DMS53 treated with DMSO at 0.1 percent for 48 hours (cell line): ENCODE measurements around the gene KSR2.
A peak's percentile ranks its signal among the peaks of the same experiment; 100 is the strongest.

Source experiments
- DNase-seq: peaks from one replicate; lab custom pipeline; 2025; ENCODE audit not compliant: unreplicated experiment; lab: John Stamatoyannopoulos, UW

Gene KSR2

GRCh38 chr12:117702741-117703140, 266.0 kb downstream of the KSR2 start:
- DNase-seq = no peak

DNA sequence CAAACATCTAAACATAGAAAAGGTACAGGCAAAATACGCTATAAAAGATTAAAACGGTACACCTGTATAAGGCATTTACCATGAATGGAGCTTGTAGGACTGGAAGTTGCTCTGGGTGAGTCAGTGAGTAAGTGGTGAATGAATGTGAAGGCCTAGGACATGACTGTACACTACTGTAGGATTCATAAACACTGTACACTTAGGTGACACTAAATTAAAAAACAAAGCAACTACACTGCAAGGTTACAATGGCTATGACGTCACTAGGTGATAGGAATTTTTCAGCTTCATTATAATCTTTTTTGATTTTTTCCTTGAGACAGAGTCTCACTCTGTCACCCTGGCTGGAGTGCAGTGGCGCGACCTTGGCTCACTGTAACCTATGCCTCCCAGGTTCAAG, 269.2 kb downstream of the KSR2 start:
- no peak for DNase-seq

DNA sequence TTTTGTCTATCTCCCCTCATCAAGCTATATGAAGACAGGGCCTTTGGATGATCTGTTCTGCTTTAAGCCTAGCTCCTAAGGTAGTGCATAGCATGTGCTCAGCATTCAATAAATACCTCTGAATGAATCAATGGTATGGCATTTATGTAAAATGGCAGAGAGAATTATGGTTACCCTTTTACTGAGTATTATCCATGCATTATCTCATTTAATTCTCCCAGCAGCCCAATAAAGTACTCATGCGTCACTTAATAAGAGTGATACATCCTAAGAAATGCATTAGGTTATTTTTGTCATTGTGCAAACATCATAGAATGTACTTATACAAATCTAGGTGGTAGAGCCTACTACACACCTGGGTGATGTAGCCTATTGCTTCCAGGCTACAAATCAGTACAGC, 269.7 kb downstream of the KSR2 start:
- DNase-seq = no peak

DNA sequence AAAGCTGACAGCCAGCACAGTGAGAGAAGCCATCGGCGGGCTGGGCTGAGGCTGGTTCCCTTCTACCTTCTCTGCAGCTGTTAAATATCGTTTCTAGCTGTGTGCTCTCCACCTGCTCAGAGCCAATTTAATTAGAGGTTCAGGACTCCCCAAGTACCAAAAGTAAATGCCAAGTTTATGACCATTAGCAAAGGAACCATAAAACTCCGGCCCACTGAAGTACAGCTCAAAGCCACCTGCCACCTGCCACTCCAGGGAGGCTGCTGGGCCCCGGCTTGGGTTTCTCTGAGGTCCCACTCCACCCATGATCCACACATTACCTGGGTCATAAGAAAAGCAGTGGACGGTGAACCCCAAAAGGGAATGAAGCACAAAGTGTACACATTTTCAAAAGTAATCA, 272.8 kb downstream of the KSR2 start:
- DNase-seq = no peak

- no peak for DNase-seq
Measured at GRCh38 chr12:117692512-117692911, 276.3 kb downstream of the KSR2 start.

- no peak for DNase-seq
Measured at GRCh38 chr12:117689857-117690256, 278.9 kb downstream of the KSR2 start.

GRCh38 chr12:117688446-117688845, 280.3 kb downstream of the KSR2 start:
- no peak for DNase-seq

- no peak for DNase-seq
Measured at GRCh38 chr12:117686911-117687377, 281.8 kb downstream of the KSR2 start.

DNA sequence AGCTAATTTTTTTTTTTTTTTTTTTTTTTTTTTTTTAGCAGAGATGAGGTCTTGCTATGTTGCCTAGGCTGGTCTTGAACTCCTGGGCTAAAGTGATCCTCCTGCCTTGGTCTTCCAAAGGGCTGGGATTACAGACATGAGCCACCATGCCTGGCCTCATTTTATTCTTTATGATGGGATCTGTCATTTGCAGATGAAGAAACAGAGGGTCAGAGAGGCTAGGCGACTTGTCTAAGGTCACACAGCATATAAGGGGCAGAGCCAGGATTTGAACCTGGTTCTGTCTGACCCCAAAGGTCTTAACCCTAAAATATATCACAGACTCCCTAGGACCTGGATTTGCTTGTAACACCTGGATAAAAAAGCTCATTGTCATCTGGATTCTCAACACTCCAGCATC, 282.6 kb downstream of the KSR2 start:
- DNase-seq = no peak

GRCh38 chr12:117685110-117685926, 283.5 kb downstream of the KSR2 start:
- DNase-seq = peak; percentile 49

DNA sequence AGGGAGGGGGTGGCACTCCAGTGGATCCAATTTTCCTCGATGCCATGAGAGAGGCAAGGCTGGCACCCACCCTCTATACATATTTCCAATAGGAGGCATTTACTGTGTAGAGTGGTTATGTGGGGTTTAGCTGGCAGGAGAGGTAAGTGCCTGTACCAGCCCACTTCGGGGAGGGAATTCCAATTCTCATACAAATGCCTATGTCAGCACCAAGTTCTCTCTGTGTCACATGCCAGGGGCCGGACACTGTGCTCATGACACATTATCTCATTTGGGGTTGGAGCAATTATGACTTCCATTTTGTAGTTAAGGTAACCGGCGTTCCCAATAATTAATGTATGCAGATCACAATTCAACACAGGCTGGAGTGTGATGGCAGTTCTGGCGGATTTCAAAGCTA, 284.3 kb downstream of the KSR2 start:
- DNase-seq = no peak

DNA sequence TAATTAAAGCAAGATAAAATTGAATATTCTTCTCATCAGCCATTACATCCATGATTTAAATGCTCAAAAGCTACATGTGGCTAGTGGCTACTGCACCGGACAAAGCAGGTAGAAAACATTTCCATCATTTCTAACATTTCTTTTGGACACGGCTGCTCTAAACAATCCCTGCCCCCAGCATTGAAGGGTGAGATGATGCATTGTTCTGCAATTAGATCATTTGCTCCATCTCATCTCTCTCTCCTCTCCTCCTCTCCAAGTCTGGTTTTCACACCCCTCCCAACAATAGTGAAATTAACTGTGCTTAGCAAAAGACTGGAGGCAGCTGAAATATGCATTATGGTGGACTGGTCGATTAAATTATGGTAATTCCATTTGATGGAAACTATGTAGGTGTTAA, 288.5 kb downstream of the KSR2 start:
- no peak for DNase-seq

GRCh38 chr12:117679776-117680175, 289.0 kb downstream of the KSR2 start:
- no peak for DNase-seq

DNA sequence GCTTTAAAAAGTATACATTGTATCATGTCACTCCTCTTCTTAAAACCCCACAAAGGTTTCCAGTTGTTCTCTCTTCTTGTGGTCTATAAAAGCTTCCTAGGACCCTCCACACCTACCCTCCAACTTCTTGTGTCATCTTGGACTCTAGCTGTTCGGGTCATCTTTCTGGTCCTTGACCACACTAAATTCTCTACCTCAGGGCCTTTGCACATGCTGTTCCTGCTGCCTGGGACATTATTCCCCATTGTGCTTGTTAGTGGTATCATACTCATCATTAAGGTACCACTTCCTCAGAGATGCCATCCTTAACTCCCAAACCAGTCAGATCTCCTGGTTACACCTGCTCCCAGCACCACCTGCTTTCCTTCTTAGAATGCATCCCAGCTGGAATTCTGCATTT, 294.0 kb downstream of the KSR2 start:
- DNase-seq = no peak

DNA sequence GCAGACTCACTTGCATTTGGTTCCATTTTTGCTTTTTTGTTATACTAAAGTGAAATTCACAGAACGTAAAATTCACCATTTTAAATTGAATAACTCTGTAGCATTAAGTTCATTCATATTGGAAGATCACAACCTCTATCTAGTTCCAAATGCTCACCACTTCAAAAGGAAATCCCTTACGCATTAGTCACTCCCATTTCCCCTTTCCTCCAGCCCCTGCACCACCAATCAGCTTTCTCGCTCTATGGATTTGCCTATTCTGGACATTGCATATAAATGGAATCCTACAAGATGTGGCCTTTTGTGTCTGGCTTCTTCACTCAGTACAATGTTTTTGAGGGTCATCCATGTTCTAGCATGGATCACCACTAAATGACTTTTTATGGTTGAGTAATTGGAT, 294.5 kb downstream of the KSR2 start:
- DNase-seq = no peak

GRCh38 chr12:117671734-117672133, 297.1 kb downstream of the KSR2 start:
- peak; percentile 4 for DNase-seq

DNA sequence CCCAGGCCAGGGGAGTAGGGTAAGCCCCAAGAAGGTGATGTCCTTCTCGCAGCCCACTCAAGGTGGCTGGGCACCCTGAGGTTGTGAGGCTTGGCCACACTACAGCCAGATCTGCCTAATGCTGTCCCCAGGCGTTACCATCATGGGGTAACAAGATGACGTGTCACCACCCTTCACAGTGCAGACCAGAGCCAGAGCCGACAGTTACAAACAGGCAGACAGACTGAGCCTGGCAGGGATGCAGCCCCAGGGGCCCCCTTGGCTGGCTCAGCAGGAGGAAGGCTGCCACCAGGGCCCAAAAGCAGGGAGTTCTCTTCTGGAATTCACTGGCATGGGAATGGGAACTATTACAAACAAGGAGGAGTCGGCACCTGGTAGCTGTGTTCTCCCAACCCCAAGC, 304.6 kb downstream of the KSR2 start:
- DNase-seq = no peak

DNA sequence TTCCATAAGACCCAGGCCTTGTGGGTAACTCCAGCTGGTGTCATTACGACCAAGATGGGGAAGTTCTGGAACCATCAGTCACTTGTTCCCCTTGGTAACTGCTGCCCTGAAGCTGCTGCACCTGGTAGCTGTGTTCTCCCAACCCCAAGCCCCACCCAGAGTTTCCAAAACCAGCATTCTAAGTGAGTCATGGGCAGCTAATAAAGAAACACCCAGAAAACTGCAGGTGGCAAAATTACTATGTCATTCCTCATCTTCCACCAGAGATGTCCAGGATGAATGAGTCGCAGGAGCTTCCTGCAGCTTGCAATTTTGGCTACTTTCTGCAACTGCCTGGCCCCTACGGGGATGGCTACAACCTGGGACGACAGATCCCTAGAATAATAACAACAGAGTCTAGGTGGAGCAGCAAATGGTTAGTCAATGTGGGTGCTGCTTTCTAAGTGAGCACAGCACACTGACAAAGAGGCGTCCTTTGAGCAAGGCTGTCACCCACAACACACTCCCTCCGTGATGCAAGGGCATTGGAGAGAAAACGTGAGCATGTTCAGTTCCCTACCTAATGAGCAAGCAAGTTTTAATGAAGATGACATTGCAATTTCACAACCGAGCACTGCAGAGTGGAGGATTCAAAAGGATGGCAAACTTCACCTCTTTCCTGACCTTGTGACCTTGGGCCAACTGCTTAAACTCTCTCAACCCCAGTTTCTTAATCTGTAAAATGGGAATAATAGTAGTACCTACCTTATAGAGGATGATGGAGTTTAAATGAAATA, 306.0 kb downstream of the KSR2 start:
- DNase-seq = no peak

DNA sequence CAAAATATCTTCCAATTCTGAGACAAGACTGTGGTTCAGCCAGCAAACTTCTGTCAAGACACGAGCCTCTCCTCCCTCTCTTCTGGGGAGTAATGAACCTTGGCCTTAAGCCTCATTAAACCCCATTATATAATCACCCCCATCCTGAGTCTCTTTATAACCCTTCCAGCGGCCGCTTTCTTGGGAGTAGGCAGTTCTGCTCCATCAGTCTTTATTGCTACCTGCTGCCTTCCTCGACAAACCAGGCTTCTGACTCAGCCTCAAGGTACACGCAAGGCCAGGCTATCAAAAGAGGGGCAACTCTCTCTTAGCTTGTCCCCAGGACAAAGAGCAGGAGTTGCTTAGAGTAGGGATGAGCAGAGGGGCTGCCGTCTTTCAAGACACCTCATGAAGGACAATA, 306.6 kb downstream of the KSR2 start:
- DNase-seq = no peak

- DNase-seq = no peak
Measured at GRCh38 chr12:117661471-117661870, 307.3 kb downstream of the KSR2 start.

DNA sequence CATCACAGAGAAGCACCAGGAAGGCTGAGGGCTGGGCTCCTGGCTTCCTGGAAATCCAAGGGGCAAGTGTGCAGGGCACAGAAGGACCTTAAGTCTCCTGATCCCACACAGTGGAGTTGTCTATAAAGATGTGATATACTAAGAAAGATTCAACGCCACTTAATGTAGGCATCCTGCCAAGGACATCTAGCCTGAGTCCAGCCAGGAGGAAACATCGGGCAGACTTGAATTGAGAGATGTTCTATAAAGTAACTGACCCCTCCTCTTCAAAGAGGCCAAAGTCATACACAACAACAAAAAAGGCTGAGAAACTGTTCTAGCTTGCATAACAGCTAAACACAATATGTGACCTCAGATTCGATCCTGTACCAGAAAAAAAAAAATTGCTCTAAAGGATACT, 307.9 kb downstream of the KSR2 start:
- DNase-seq = no peak

GRCh38 chr12:117658226-117658625, 310.6 kb downstream of the KSR2 start:
- no peak for DNase-seq
